Caki2 (cell line): ENCODE results near the gene VENTX. TPM values are rescaled to one million over a fixed set of nuclear protein-coding genes. Genes with fewer than 3 reads are reported as not detected.

ENCODE experiments used
- DNase-seq: peaks from one replicate; pipeline ENCODE4 v3.0.0-alpha.2; 2015; ENCODE audit warnings: low read depth
- in situ Hi-C: cut with HindIII; loops from 2 replicates; pipeline ENCODE4 v1.10.0; 2016; ENCODE audit warnings: low sequenced_read_pairs, low pct_unique_long_range_greater_than_20kb, mixed read lengths
- total RNA-seq: library from RNA; depleted of rRNA; stranded (reverse); fragments of >200 nt; shearing (Covaris generic); gene quantifications from 2 replicates; pipeline ENCODE4 v1.2.3, GENCODE V29; 2014; ENCODE audit warnings: low replicate concordance

Gene VENTX
- total RNA-seq, 1 experiment from 2014 or later, result not detected

- DNase-seq, result no peak
- in situ Hi-C loops, result no loop called here
Measured at GRCh38 chr10:133275684-133276092, 38.0 kb downstream of the VENTX start.

DNA sequence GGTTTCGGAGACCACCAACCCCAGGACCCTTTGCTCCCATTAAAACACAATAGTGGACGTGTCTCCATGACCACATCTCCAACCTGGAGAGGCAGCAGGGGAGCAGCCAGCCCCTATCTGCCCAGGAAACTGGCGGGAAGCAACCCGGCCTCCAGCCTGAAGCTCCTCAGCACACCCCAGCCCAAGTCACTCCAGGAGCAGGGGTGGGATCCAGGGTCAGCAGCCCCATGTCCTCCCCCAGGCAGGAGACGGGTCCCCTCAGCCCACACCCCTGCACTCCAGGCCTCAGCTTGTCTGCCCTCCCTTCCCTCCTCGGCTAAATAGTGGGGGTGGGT is 38.4 kb downstream of the VENTX start:
- in situ Hi-C loops, result no loop called here
- DNase-seq, result no peak

GRCh38 chr10:133276435-133277201 is 39.0 kb downstream of the VENTX start, which contains the start of gene ADAM8:
Gene ADAM8 (minus strand): TSS chr10:133276868. CDS start chr10:133276817, 51 bp downstream.
- DNase-seq, result no peak
- in situ Hi-C loops, result no loop called here

- DNase-seq, result no peak
- in situ Hi-C loops, result no loop called here
Measured at GRCh38 chr10:133277277-133277992, 39.8 kb downstream of the VENTX start.

- in situ Hi-C loops, result no loop called here
- no peak for DNase-seq
Measured at GRCh38 chr10:133277993-133278576, 40.4 kb downstream of the VENTX start.

DNA sequence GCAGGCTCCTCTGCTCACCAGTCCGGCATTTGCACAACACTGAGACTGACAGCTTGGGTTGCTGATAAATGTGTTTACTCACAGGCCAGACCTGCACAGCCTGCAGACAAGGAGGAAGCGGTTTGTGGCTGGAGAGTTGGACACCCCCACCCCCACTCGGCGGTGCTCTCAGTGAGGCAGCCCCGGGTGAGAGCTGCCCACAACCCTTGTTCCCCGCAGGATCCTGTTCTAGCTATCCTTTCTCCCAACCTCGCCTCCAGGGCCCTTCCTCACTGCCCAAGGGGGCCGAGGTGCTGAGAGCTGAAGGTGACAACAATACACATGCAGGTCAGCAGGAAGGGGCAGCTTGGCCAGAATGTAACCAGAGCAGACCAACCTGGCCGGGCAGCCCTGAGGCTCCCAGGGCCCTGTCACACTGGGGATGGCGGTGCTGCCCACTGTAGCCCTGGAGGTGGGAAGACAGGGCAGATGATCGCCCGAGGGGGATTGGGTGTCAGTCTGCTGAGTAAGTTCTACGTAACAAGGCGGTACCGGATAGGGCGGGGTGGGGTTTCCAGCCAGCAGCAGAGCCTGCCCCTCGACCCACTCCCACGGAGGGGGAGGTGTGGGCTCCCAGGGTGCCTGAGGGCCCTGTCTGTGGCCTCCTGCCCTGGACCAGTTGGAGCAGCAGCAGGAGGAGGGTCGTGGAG is 41.1 kb downstream of the VENTX start:
- no peak for DNase-seq
- in situ Hi-C loops, result no loop called here

DNA sequence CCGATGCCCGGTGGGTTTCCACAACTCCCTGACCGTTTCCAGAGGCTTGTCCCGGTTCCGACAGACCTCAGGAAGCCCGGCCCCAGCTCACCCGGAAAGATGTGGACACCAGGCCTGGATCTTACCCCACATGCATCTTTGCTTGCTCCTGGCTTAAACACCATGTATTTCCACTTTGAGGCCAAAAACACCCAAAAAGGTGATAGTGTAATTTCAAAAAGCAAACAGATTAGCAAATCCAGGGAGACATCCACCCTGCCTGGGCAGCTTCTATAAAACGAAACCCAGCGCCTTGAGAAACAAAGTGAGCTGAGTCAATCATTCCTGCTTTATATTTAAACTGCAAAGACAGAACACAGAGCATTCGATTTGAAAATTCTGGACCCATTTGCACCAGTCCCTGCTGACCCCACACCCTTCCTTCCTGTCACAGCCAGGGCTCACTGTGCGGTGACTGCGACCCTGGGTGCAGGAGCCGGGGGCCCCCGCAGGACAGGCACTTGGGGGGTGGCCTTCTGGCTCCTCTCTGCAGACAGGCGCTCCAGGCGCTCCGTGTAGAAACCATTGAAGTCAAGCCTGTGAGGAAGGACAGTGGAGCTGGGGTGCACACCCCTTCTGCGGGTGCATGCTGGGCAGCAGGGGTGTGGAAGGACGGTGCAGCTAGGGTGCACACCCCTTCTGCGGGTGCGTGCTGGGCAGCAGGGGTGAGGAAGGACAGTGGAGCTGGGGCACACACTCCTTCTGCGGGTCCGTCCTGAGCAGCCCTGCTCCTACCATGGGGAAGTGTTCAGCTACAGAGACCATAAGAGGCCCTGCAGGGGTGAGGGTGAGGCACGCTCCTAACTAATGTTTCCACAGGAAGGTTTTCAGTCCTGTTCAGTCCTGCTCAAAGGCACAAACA is 41.9 kb downstream of the VENTX start:
- DNase-seq, result no peak
- in situ Hi-C loops, result no loop called here

GRCh38 chr10:133280391-133281059 is 42.9 kb downstream of the VENTX start:
- in situ Hi-C loops, result no loop called here
- no peak for DNase-seq

DNA sequence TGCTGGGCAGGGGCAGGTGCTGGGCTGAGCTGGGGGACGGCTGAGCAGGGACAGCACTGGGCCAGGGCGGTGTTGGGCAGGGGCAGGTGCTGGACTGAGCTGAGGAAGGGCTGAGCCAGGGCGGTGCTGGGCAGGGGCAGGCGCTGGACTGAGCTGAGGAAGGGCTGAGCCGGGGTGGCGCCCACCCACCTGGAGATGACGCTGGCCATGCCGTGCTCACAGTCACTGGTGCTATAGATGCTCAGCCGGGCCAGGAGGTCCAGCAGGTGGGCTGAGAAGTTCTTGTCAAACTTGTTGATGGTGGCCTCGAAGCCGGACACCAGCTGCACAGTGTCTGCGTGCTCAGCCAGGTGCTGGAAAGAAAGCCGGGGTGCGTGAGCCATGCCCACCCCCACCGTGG is 43.4 kb downstream of the VENTX start:
- in situ Hi-C loops, result no loop called here
- DNase-seq, result no peak

- DNase-seq, result no peak
- in situ Hi-C loops, result no loop called here
Measured at GRCh38 chr10:133281628-133282372, 44.1 kb downstream of the VENTX start.

DNA sequence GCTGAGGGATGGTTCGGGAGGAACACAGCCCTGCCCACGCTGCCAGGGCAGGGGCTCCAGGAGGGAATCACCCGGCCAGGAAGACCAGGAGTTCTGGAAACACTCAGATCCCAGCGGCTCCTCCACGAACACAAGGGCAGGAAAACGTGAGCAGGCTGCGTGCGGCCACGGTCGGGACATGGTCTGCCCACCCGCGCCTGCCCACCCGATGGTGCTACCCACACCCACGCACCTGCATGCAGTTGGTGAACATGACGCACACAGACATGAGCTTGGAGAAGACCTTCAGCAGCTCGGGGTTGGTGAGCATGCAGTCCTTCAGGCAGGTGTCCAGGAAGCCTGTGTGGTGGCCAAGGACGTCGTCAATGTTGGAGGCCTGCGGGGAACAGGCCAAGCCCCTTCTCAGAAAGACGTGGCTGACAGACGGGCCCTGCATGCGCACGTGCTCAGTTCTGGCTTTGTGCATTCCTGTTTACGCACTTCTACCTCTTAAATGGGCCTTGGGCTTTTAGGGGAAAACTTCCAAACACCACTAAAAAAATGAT is 45.3 kb downstream of the VENTX start:
- in situ Hi-C loops, result no loop called here
- no peak for DNase-seq

GRCh38 chr10:133283931-133284330 is 46.3 kb downstream of the VENTX start:
- in situ Hi-C loops, result no loop called here
- DNase-seq, result no peak

DNA sequence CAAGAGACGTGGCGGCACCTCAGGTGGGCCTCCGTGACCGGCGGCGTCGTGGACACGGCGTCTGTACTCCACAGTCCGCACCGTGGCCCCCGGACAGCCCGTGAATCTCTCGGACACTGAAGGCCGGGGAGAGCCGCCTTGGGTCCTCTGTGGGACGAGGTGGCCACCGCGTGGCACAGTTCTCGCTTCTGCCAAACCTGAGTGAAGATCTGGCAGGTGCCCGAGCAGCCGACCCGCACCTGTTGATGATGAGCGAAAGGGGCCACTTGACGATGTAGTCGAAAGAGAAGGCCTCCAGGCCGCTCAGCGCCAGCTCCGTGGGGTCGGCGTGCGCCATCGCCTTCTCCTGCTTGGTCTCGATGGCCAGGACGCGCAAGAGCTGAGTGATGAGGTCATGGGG is 47.6 kb downstream of the VENTX start:
- in situ Hi-C loops, result no loop called here
- DNase-seq, result no peak

- in situ Hi-C loops, result no loop called here
Measured at GRCh38 chr10:133286366-133286765, 48.7 kb downstream of the VENTX start.

DNA sequence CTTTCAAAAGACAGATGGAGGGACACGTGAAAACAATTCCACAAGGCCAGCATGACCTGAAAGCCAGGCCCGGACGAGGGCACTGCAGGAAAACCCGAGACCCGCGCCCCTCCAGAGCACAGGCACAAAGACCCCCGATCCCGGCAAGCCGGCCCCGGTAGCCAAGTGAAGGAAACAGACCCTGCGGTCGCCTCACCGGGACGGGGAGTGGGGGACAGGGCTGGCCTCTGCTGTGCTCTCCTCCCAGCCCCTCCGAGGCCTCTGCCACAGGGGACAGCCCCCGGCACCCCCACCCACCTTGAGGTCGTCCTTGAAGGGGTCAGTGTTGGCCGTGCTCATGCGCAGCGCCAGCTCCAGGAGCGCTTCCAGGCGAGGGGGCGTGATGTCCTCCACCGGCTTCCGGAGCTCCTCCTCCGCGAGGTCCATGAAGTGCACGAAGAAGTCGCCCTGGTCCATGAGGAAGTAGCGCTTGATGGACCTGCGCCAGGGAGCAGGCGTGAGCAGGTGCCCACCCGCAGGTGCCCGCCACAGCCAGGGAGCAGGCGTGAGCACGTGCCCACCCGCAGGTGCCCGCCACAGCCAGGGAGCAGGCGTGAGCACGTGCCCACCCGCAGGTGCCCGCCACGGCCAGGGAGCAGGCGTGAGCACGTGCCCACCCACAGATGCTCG is 50.3 kb downstream of the VENTX start:
- in situ Hi-C loops, result no loop called here
- DNase-seq, result no peak

More at GRCh38 chr10:133286366-133286765, 48.7 kb downstream of the VENTX start:
- DNase-seq, result no peak

DNA sequence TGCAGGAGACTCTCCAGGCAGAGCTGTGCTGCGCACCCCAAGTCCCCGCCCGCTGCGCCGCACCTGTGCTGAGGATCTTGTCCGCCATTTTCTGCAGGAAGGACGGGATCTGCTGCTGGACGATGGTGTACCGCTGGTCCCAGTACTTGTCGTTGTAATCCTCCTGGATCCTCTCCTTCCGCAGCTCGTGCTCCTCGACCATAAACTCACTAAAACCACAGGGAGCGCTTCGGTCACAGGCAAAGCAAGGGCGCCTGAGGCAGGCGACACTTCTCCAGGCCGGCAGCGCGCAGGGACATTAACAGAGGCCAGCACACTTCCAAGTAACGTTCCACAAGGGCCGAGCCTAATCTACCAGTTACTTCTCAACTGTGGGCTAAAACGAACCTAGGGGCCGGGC is 52.1 kb downstream of the VENTX start:
- no peak for DNase-seq
- in situ Hi-C loops, result no loop called here
